C4-2B (cell line): ENCODE data around the gene GLS.
"Not testable (repeated sequence)": the region's sequence is repeated elsewhere in the genome, so short reads cannot be mapped to it uniquely, and the experiment has no call there.

Experiments used
- H3K27ac ChIP-seq: fragments of 450-650 bp; 2 replicates; pipeline ENCODE4 v1.5.1; 2017
- CTCF ChIP-seq: fragments of 450-650 bp; conservative IDR thresholded peaks from 2 replicates; pipeline ENCODE4 v1.5.1; 2017; ENCODE audit warnings: mild to moderate bottlenecking
- ZFX ChIP-seq: fragments of 450-650 bp; IDR thresholded peaks from 2 replicates; pipeline ENCODE4 v1.6.1; 2017

GLS gene

GRCh38 chr2:190846746-190847145 is 33.9 kb upstream of the GLS start:
- TF ChIP-seq ZFX (no peak), CTCF (no peak)
- H3K27ac ChIP-seq = no peak overlapping the region

DNA sequence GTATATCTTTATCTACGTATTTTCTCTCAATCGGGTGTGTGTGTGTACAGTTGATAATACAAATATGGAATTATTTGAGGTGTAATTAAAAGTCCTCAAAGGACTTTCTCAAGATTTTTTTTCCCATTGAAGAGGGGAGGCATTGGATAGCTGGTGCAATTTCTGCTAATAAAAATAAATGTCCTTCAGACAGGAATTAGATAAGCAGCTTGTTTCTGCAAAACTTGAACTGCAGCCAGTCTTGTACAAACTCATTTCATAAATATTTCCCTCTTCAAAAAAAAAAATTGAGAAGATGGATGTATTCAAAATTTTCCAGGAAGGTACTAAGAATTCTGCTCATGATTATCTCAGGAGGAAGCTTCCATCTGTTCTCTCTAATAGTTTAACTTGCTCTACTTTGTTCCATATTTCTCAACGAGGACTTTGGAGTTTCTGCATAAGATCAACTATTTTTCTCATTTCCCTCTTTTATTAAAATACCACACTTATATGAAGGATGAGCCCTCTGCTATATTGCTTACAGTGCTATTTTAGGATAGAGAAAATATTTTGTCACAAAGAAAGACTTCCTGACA is 33.0 kb upstream of the GLS start:
- H3K27ac ChIP-seq = no peak overlapping the region
- no peak for TF ChIP-seq CTCF
- TF ChIP-seq ZFX = no peak

GRCh38 chr2:190849774-190850173 is 30.8 kb upstream of the GLS start:
- H3K27ac ChIP-seq = no peak overlapping the region
- TF ChIP-seq ZFX (no peak), CTCF (no peak)

GRCh38 chr2:190853022-190853421 is 27.6 kb upstream of the GLS start:
- not testable (repeated sequence) for H3K27ac ChIP-seq

DNA sequence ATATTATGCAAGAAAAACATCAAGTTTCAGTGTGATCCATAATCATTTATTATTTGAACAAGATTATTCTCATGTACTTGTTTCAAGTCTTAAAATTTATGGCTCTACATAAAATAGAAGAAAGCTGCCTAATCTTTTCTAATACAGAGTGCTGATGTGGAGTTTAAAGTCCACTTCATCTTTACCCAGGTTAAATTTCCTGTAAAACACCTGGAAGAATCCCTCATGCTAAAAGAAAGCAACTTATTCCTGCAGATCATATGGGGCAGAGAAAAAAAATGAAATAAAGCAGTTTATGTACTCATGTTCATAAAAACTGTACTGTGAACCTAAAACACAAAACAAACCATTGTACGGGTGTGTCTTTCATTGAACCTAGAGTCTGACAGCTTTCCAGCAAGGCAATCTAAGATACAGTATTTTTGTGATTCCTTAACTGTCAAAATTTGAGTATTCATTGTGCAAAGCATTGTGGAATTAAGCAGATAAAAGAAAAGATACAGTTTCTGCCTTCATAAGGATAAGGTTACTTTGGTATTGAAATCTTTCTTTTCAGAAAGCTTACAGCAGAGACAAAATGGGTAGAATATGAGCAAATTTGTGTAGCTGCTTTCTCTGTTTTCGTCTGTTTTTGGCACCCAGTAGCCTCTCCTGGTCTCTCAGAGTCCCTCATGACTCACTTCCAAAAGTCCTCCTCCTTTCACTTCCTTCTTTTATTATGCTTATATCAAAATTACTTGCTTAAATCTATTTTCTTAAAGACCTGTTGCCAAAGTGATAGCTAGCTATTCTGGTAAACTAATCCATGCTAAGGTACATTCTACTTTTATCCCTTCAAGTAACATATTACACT is 26.9 kb upstream of the GLS start:
- TF ChIP-seq CTCF (no peak), ZFX (no peak)
- no peak overlapping the region for H3K27ac ChIP-seq

DNA sequence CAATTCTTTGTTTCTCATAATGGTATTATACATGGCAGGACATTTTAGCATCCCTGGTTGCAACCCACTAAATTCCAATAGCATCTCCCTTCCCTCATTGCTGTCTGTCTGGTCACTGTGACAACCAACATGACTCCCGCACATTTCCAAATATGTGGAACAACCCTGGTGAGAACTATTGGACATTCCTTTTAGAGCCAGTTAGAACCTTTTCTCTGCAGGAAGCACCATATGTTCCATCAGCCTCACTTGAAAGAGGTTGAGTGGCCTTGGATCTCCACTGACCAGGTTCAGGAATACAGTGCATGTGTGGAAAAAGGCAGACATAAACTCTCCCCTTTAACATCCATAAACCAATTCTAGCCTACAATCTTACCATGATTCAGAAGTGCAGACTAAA is 25.9 kb upstream of the GLS start:
- TF ChIP-seq CTCF (no peak), ZFX (no peak)
- no peak overlapping the region for H3K27ac ChIP-seq

GRCh38 chr2:190855245-190855644 is 25.4 kb upstream of the GLS start:
- no peak overlapping the region for H3K27ac ChIP-seq
- TF ChIP-seq ZFX (no peak), CTCF (no peak; the same call in 1 of the 2 replicates)

- H3K27ac ChIP-seq = no peak overlapping the region
Measured at GRCh38 chr2:190856985-190857384, 23.6 kb upstream of the GLS start.

More at GRCh38 chr2:190856985-190857384, 23.6 kb upstream of the GLS start:
- TF ChIP-seq CTCF (no peak), ZFX (no peak)
